DMS79 (cell line): ENCODE measurements around the gene SLC22A16.
"Not testable (repeated sequence)": the region's sequence is repeated elsewhere in the genome, so short reads cannot be mapped to it uniquely, and the experiment has no call there.

Experiments
- DNase-seq: peaks from one replicate; lab custom pipeline; 2025; lab: John Stamatoyannopoulos, UW

Gene SLC22A16

GRCh38 chr6:110476046-110476849, at the start of gene SLC22A16:
SLC22A16 (minus strand) TSS chr6:110476613; CDS start chr6:110476574, 39 bp downstream.
- DNase-seq, result no peak

- no peak for DNase-seq
Measured at GRCh38 chr6:110525001-110525400, 48.6 kb upstream of the SLC22A16 start.

DNA sequence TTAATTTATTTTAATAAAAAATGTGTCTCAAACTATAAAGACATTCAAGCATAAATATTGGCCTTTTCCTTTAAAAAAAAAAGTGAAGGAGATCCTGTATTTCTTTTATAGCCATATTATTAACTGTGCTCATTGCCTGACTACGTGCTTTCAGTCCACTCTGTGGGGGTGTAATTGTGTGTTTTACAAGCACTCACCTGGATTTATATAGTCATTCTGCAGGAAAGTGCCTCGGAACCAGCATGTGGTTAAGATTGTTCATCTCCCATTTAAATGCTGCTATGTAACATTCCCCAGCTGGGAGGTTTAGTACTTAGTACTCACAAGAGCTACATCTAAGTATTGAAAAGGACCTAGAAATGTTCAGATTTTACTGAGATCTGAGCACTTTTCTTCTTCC, 47.9 kb upstream of the SLC22A16 start:
- DNase-seq, result no peak

- no peak for DNase-seq
Measured at GRCh38 chr6:110523451-110524021, 47.1 kb upstream of the SLC22A16 start.

DNA sequence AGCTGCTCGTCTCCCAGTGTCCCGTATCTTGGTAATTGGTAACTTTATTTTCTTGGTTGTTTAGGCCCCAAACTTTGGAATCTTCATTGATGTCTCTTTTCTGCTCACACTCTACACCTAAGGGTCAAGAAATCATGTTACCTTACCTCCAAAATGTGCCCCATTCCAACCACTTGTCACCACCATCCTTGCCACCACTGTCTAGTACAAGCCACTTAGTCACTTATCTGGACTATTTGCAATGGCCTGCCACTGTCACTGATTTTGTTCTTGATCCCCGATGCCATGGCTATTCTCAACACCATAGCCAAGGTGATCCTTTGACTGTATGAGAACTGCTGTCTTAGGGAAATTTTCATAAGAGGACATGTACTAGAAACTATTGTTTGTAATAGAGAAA, 46.0 kb upstream of the SLC22A16 start:
- DNase-seq, result no peak

DNA sequence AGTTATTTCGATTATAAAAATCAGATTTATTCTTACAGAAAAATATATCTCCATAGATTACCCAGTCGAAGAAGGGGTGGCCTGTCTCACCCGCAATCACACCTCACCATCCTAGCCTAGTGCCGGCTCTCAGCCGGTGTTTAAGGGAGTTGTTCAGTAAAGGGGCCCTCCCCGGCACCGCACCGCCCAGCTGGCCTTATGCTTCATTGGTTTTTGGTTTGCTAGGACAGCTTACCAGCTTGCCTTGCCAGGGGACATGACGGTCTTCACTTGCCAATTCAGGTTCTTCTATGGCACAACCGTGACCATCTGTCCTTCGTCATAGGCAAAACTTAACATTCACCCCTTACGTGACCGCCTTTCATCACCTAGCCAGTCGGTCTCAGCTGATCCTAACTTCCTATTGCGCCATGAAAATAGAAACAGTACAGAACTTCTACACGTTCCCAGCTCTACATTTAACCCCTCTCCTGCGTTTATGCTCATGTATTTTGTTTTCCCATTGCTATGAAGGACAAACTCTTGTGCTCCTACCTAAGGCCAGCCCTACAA, 44.7 kb upstream of the SLC22A16 start:
- no peak for DNase-seq

DNA sequence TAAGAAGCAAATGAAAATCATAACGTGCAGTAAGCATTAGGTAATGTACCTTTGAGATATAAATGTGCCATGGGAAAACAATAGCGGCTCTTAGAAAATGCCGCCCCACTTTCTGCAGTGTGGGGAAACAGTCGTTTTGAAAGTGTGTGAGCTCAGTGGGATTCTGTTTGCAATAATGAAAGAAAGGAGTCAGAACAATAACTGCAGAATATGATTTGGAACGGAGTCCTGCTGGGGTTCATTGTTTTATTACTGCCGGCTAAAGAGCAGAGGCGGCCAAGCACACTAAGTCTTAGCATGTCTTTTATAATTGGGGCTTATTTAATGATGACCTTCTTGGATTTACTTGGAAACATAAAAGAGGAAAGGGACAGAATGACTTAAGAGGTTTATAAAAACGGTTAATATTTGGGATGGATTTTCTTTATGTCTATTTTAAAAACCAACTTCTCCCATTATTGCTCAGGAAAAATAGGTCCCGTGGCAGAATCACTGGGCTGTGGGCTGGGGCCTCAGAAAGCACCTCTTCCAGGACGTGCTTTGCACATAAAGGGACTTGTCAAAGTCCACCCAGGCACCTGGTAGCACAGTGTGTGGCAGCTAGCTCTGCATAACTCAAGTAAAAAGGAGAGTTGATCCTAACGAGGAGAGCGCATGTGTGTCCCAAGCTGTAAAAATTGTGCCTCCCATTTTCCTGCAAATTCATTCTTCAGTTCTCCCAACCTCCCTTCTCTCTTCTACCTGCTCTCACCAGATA, 44.0 kb upstream of the SLC22A16 start:
- no peak for DNase-seq

- no peak for DNase-seq
Measured at GRCh38 chr6:110517601-110518281, 41.3 kb upstream of the SLC22A16 start.

DNA sequence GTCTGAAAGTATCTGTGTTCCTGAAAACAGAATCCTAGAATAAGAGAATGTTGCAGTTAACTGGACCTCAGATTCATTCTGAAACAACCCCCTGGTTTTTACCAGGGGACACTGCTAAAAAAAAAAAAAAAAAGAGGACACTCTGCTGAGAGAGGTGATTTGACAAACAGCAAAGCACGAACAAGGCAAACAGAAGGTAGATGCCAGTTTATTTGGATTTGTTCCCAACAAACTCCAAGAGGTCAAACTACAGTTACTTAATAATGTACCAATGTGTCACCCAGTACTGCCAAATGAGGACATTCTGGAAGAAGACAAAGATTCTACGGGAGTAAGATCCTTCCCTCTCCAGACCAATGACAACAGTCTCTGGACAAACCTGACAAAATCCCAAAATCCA, 40.6 kb upstream of the SLC22A16 start:
- DNase-seq, result no peak

DNA sequence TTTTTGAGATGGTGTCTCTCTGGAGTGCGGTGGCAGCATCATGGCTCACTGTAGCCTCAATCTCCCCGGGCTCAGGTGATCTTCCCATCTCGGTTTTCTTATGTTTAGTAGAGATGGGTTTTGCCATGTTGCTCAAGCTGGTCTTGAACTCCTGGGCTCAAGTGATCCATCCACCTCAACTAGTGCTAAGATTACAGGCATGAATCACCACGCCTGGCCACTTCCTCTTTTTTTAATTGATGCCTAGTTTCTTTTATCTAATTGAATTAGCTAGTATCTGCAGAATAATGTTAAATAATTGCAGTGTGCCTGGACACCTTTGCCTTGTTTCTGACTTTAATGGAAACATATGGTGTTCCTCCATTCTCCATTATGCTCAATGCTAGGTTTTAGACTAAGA, 38.4 kb upstream of the SLC22A16 start:
- DNase-seq, result no peak

GRCh38 chr6:110512991-110513390, 36.6 kb upstream of the SLC22A16 start:
- DNase-seq, result peak; percentile 38

DNA sequence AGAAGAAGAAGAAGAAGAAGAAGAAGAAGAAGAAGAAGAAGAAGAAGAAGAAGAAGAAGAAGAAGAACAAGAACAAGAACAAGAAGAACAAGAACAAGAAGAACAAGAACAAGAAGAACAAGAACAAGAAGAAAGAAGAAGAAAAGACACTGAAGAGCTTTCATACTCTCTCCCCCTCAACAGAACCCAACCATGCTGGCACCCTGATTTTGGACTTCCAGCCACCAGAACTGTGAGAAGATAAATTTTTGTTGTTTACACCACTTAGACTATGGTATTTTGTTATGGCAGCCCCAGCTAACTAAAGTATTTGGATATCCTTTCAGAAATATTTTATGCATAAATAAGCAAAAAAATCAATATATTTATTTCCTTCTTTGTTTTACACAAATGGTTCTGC, 36.1 kb upstream of the SLC22A16 start:
- DNase-seq, result not testable (repeated sequence)

- DNase-seq, result no peak
Measured at GRCh38 chr6:110511401-110511800, 35.0 kb upstream of the SLC22A16 start.

GRCh38 chr6:110509617-110510241, 33.3 kb upstream of the SLC22A16 start:
- DNase-seq, result no peak

- DNase-seq, result not testable (repeated sequence)
Measured at GRCh38 chr6:110504891-110505290, 28.5 kb upstream of the SLC22A16 start.

DNA sequence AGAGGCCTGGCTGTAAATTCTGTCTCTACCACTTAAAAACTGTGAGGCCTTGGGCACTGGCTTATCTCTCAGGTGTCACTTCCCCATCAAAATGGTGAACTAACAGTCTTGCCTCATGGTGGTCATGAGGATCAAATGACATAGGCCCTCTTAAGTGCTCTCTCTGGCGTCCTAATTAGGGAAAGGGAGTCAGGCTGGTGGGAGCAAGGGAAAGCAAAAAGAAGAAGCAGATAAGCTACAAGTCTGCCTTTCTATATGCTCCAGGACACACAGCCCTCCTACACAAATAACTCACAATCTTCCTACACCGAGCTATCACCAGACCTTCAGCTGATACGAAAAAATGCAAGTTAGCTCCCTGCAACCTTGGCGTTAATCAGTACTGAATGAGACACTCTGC, 19.5 kb upstream of the SLC22A16 start:
- DNase-seq, result no peak

GRCh38 chr6:110493253-110493800, 16.9 kb upstream of the SLC22A16 start:
- peak; percentile 95 for DNase-seq

DNA sequence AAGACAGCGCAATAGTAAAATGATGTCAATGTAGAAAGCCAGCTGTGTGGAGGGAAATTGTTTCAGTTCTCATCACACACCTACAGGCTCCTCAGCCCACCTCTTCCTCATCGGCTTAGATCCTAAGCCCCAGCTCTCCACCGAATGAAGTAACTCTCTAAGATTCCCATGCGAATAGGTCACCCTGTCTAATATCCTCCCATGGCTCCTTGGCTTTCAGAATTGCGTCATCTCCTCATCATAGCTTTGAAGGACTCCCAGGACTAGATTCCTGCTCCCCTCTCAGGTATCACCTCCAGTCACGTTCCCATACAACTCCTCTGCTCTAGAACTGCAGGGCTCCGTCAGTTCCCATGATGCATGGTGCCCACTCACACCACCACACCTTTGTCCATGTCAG, 16.2 kb upstream of the SLC22A16 start:
- DNase-seq, result no peak

DNA sequence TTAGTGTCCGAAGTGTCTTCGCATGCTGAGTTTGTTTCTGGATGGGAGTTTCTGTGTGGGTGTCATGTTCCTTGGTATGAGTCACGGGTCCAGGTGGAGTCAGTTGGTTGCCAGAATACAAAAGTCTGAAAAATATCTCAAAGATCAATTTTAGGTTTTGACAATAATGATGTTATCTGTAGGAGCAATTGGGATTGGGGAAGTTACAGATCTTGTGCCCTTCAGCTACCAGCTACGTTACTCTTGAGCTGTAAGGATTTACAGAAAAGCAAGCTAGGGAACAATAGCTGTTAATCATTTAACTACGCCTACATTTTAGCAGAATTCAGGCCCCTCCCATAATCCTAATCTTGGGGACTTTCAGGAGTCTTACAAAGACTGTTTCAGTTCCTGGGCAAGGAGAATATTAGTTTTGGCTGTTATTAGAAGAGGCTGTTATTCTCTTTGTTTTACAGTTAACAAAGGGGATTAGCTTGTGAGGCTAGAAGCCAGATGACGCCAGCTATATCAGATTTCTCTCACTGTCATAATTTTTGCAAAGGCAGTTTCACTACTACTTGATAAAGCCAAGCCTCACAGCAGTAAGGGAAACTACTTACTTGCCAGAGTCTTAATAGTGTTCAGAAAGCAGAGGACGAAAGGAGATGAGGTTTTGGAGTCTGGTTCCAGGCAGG, 15.4 kb upstream of the SLC22A16 start:
- DNase-seq, result no peak

DNA sequence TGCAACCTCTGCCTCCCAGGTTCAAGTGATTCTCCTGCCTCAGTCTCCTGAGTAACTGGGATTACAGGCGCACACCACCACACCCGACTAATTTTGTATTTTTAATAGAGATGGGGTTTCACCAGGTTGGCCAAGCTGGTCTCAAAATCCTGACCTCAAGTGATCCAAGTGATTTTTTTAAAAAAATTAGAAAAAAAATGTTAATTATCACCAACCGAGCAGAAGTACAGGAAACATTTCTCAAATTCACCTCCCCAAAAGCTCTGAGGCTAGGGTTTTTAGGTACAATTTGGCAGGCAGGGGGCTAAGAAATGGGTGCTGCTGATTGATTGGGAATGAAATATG, 14.9 kb upstream of the SLC22A16 start:
- no peak for DNase-seq

DNA sequence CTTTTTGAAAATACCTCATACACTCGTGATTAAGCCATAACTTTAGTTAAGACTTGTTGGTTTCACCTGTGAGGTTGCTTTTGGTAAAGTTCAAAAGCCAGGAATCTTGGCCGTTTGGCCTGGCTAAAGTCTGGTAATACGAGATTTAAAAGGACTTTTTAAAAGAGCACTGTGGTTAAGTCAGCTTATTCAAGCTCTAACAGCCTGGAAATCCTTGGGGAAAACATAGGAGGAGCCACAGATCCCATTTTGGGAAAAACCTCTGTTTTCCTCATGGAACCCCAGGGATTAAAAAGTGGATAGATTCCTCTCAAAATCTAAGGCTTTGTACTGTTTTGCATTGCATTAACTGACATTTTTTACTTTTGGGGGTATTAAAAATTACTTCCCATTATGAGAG, 13.7 kb upstream of the SLC22A16 start:
- DNase-seq, result no peak
